Measurements from ENCODE around the gene RNF135.
"Not testable (repeated sequence)": the region's sequence is repeated elsewhere in the genome, so short reads cannot be mapped to it uniquely, and the experiment has no call there.

RNF135 gene

GRCh38 chr17:31003225-31003866 lies 32.5 kb downstream of the RNF135 start:
- DNase-seq (ENCODE audit: low read depth, low spot score): no peak

GRCh38 chr17:31004160-31004559 lies 33.3 kb downstream of the RNF135 start:
- TF ChIP-seq CTCF (IDR thresholded peaks at IDR 0.05; ENCODE audit: low read depth, low read length): no peak
- no peak for DNase-seq (ENCODE audit: low read depth, low spot score)
- in situ Hi-C loops (cut with HindIII; ENCODE audit: low sequenced_read_pairs): no loop called here
- H3K4me3 ChIP-seq (ENCODE audit: low read depth, low read length): no peak overlapping the region

More at GRCh38 chr17:31003225-31003866, 32.5 kb downstream of the RNF135 start:
- no peak for TF ChIP-seq CTCF (IDR thresholded peaks at IDR 0.05; ENCODE audit: low read depth, low read length)
- in situ Hi-C loops (cut with HindIII; ENCODE audit: low sequenced_read_pairs): no loop called here
- H3K4me3 ChIP-seq (ENCODE audit: low read depth, low read length): no peak overlapping the region

GRCh38 chr17:31007695-31008373 lies 37.0 kb downstream of the RNF135 start:
- TF ChIP-seq CTCF (IDR thresholded peaks at IDR 0.05; ENCODE audit: low read depth, low read length): no peak
- peak overlapping the region; percentile 59 for H3K4me3 ChIP-seq (ENCODE audit: low read depth, low read length)
- in situ Hi-C loops (cut with HindIII; ENCODE audit: low sequenced_read_pairs): no loop called here

GRCh38 chr17:31008374-31009041 lies 37.7 kb downstream of the RNF135 start:
- DNase-seq (ENCODE audit: low read depth, low spot score): peak; percentile 64
- in situ Hi-C loops (cut with HindIII; ENCODE audit: low sequenced_read_pairs): no loop called here
- peak overlapping the region; percentile 59 for H3K4me3 ChIP-seq (ENCODE audit: low read depth, low read length)
- no peak for TF ChIP-seq CTCF (IDR thresholded peaks at IDR 0.05; ENCODE audit: low read depth, low read length)

More at GRCh38 chr17:31007695-31008373, 37.0 kb downstream of the RNF135 start:
- DNase-seq (ENCODE audit: low read depth, low spot score): no peak

GRCh38 chr17:31009042-31009702 lies 38.3 kb downstream of the RNF135 start:
- peak overlapping the region; percentile 59 for H3K4me3 ChIP-seq (ENCODE audit: low read depth, low read length)
- in situ Hi-C loops (cut with HindIII; ENCODE audit: low sequenced_read_pairs): not testable (repeated sequence)
- peak; percentile 15 for DNase-seq (ENCODE audit: low read depth, low spot score)

- DNase-seq (ENCODE audit: low read depth, low spot score): peak; percentile 15
- H3K4me3 ChIP-seq (ENCODE audit: low read depth, low read length); in situ Hi-C loops (cut with HindIII; ENCODE audit: low sequenced_read_pairs): not testable (repeated sequence)
These were observed 39.2 kb downstream of the RNF135 start for GRCh38 chr17:31010014-31010413.

GRCh38 chr17:31013844-31014243 lies 43.0 kb downstream of the RNF135 start:
- TF ChIP-seq CTCF (IDR thresholded peaks at IDR 0.05; ENCODE audit: low read depth, low read length): no peak
- no peak for DNase-seq (ENCODE audit: low read depth, low spot score)
- in situ Hi-C loops (cut with HindIII; ENCODE audit: low sequenced_read_pairs): no loop called here
- H3K4me3 ChIP-seq (ENCODE audit: low read depth, low read length): no peak overlapping the region

All from astrocyte of the spinal cord (primary cell).